Choroid plexus epithelial cell (primary cell): ENCODE data around the gene RPL36.
A peak's percentile ranks its signal among the peaks of the same experiment; 100 is the strongest.

Experiments used
- DNase-seq: peaks from one replicate; pipeline ENCODE4 v3.0.0-alpha.2; 2010; ENCODE audit warnings: low read depth
- H3K4me3 ChIP-seq: 2 replicates; pipeline ENCODE4 v1.5.1; 2011; ENCODE audit warnings: low read depth, mild to moderate bottlenecking, control low read depth, low read length, moderate library complexity
- TF ChIP-seq, protein P1 (sequence below): conservative IDR thresholded peaks from 2 replicates; pipeline ENCODE4 v1.5.1; 2011; ENCODE audit warnings: low read depth, mild to moderate bottlenecking, control low read depth, inconsistent platforms, low read length, moderate library complexity

The RPL36 gene

DNA sequence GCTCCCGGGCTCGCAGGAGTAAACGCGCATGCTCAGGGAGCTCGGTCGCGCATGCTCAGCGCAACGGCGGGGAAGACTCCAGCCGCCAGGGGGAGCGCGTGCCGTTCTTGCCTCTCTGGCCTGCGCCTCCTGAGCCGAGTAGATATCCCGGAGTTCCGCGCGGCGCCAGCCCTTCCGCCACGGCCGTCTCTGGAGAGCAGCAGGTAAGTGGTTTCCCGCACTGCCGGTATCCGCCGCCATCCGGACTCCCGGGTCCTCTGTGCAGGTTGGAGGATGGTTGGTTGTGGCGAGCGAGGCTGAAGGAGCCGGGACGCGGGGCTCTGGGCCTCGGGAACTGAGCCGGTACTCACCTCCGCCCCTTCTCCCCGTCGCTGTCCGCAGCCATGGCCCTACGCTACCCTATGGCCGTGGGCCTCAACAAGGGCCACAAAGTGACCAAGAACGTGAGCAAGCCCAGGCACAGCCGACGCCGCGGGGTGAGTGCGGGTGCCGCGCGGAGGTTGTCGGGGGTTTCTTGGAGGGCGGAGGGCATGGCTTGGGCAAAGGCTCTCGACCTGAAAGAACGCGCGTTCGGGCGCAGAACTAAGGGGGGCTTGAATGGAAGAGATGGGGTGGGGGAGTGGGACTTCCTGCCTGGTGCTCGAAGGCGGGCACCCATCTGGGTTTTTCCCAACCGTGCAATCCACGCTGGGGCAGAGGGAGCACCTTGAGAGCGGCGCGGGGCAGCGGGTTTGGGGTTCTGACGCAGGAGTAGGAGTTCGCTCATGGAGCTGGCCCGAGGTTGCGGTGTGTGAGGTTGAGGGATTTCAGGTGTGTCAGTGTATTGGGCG, at the start of gene RPL36:
Gene RPL36 (plus strand): TSS at position 171 of the 830 bp plus-strand sequence. CDS start 213 bp downstream, at position 384.
- DNase-seq = peak; percentile 98
- TF ChIP-seq, protein P1, sequence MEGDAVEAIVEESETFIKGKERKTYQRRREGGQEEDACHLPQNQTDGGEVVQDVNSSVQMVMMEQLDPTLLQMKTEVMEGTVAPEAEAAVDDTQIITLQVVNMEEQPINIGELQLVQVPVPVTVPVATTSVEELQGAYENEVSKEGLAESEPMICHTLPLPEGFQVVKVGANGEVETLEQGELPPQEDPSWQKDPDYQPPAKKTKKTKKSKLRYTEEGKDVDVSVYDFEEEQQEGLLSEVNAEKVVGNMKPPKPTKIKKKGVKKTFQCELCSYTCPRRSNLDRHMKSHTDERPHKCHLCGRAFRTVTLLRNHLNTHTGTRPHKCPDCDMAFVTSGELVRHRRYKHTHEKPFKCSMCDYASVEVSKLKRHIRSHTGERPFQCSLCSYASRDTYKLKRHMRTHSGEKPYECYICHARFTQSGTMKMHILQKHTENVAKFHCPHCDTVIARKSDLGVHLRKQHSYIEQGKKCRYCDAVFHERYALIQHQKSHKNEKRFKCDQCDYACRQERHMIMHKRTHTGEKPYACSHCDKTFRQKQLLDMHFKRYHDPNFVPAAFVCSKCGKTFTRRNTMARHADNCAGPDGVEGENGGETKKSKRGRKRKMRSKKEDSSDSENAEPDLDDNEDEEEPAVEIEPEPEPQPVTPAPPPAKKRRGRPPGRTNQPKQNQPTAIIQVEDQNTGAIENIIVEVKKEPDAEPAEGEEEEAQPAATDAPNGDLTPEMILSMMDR = peak; percentile 90
- peak within 1 kb of the TSS; percentile 99 for H3K4me3 ChIP-seq

DNA sequence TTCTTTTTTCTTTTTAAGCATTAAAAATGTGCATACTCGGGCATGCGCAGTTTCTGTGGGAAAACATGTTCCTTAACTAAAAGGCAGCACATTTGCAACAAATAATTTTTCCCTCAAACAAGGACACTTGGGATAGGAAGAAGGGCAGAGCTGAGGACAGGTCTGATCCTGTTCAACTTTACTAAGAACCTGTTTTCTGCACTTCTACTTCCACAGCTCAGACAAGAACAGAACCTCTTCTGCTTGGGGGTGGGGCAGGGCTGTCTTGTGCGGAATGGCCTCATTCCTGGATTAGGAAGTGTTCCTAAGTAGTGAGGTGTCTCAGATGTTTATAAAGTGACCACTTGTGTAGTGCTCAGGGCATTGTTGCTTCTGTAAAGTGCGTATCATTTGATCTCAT, 48.9 kb upstream of the RPL36 start:
- TF ChIP-seq, protein P1 = no peak
- no peak for DNase-seq
- no peak overlapping the region for H3K4me3 ChIP-seq

DNA sequence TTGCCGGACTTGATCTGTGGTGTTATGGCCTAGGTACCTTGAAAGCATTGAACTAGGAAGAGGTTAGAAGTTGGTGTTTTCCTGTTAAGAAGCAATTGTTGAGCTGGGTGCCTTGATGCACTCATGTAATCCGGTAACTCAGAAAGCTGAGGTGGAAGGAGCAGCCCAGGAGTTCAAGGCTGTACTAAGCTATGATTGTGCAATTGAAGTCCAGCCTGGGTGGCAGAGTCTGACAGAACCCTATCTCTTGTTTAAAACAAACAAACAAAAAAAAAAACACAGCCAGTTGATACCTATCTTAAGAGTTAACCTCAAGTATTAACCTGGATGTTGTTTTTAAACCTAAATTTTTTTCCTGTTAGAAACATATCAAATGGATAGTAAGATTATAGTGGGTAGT, 47.9 kb upstream of the RPL36 start:
- DNase-seq = peak; percentile 46
- TF ChIP-seq, protein P1 = no peak
- H3K4me3 ChIP-seq = no peak overlapping the region

DNA sequence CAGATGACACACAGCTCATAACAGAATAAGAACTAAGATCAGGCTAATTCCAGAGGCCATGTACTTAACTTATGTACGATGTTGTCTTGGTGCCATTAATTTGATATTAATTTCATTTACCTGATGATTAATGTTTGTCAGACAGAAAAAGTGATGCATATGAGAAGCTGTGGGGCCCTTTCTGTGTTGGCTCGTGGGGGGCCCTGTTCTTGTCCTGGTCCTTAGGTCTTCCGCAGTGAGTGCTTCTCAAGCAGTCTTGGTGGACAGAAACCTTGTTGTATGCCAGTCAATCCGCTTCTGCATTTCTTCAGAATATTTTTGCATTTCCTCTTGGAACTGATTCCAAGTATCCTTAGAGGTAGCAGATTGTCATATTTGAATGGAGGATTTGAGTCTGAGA, 47.0 kb upstream of the RPL36 start:
- no peak overlapping the region for H3K4me3 ChIP-seq
- DNase-seq = no peak
- TF ChIP-seq, protein P1 = no peak

DNA sequence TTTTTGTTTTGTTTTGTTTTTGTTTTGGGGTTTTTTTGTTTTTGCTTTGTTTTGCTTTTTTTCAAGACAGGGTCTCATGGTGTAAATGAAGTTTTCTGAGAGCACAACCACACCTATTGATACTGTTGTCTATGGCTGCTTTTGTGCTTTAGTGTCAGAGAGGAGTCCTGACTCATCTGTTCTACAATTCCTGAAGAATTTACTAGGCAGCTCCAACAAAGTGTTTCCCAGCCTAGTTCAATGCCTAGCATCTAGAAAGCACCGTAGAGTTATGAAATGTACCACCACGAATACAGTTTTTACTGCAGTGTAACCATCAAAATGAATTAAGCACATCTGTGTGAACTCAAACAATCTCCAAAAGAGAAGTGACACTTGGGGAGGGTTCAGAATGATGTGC, 46.1 kb upstream of the RPL36 start:
- peak; percentile 47 for DNase-seq
- TF ChIP-seq, protein P1 = no peak

DNA sequence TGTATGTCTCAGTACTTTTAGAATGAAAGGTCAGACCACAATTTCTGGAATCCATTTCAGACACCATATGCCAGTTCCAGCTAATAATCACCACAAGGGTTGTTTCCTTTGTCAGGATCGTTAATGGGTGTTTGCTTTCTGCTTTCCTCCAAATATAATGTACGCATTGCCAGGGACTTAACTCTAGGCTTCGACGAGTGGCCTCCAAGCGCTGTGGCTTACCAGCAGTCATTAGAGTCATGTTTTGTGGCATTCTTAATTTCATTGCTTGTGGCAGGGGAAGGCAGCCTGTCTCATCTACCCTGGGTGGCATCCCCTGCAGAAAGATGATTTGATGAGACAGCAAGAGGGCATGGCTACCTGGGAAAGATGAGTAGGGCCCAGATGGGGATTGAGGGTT, 44.7 kb upstream of the RPL36 start:
- TF ChIP-seq, protein P1 = no peak
- no peak overlapping the region for H3K4me3 ChIP-seq
- no peak for DNase-seq

More for the DNA sequence above, 46.1 kb upstream of the RPL36 start:
- no peak overlapping the region for H3K4me3 ChIP-seq

DNA sequence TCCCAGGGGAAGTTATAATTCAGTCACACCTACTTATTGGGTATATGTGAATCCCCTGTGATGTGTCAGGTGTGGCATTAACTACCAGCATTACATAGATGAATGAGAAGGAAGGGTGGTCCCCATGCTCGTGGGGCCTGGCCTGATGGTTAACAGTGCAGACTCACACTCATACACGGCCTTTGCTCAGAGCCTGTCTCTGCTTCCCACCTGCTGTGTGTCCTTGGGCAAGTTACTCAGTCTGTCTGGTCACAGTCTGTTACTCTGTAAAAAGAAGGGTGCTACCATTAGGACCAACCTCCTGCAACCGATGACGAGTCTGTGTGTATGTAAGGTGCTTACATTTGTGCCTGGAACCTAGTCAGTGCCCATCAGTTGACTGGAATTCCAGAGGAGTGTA, 43.4 kb upstream of the RPL36 start:
- TF ChIP-seq, protein P1 = no peak
- no peak for DNase-seq
- H3K4me3 ChIP-seq = no peak overlapping the region
